GM12878 (cell line): ENCODE data around the gene GRIN2D. TPM values are rescaled to one million over a fixed set of nuclear protein-coding genes. Genes with fewer than 3 reads are reported as not detected.
A peak's percentile ranks its signal among the peaks of the same experiment; 100 is the strongest.

Source experiments
- ATAC-seq: fragments of 200-7000 bp; cut with Tn5 transposase; 3 replicates; pipeline ENCODE4 v1.9.1; 2020; ENCODE audit warnings: mild to moderate bottlenecking, moderate library complexity
- BruUV-seq: library from RNA; stranded (reverse); fragments of 400-500 nt; replicated peaks from 2 replicates; lab custom pipeline; 2021; lab: Mats Ljungman, UMichigan
- CTCF ChIA-PET: fragments of 300-600 bp; sonication (Branson Sonifier 250); formaldehyde crosslinking; extraction: SDS; loops from one replicate; lab custom pipeline; 2021; ENCODE audit warnings: inconsistent platforms; lab: Yijun Ruan, JAX
- POLR2A ChIA-PET: fragments of 350-600 bp; formaldehyde crosslinking; extraction: SDS; loops from one replicate; lab custom pipeline; 2021; ENCODE audit warnings: inconsistent platforms; lab: Charles Lee
- RAD21 ChIA-PET: fragments of 300-600 bp; sonication (Branson Sonifier 250); formaldehyde crosslinking; loops from one replicate; lab custom pipeline; 2023; ENCODE audit warnings: antibody characterized with exemption; ENCODE audit not compliant: unreplicated experiment; lab: Charles Lee
- SMC1A ChIA-PET: fragments of 300-600 bp; sonication (Branson Sonifier 250); formaldehyde crosslinking; loops from one replicate; lab custom pipeline; 2023; ENCODE audit not compliant: unreplicated experiment, uncharacterized antibody; lab: Charles Lee
- DNase-seq: peaks from one replicate; pipeline ENCODE4 v3.0.0-alpha.2; 2011; ENCODE audit warnings: low read depth, low spot score
- FAIRE-seq: peaks from 3 replicates; lab custom pipeline; 2011; peaks lifted over from hg19 to GRCh38; lab: Jason Lieb, UNC
- H2AFZ ChIP-seq: 2 replicates; pipeline ENCODE4 v1.6.0; 2011; ENCODE audit warnings: low read depth, low read length, control low read depth; ENCODE audit not compliant: control insufficient read depth
- H3K27ac ChIP-seq: 2 replicates; pipeline ENCODE4 v1.5.1; 2011; ENCODE audit warnings: control low read depth; ENCODE audit not compliant: control insufficient read depth, insufficient read depth
- H3K27me3 ChIP-seq, 2 experiments: replicated peaks in 1 of 2; 2 replicates each; pipeline versions ENCODE4 v1.6.0 to v1.6.1; 2011; ENCODE audit warnings: low read length in 1 of 2; ENCODE audit not compliant: control insufficient read depth in 2 of 2, insufficient read depth in 2 of 2
- H3K36me3 ChIP-seq, 2 experiments: 2 replicates each; pipeline ENCODE4 v1.5.1; 2011; ENCODE audit warnings: low read length in 1 of 2; ENCODE audit not compliant: control insufficient read depth in 2 of 2, insufficient read depth in 2 of 2
- H3K4me1 ChIP-seq: 2 replicates; pipeline ENCODE4 v1.6.1; 2011; ENCODE audit warnings: mild to moderate bottlenecking, low read length, moderate library complexity, mixed read lengths; ENCODE audit not compliant: control insufficient read depth, insufficient read depth
- H3K4me2 ChIP-seq: 2 replicates; pipeline ENCODE4 v1.6.0; 2011; ENCODE audit warnings: control low read depth; ENCODE audit not compliant: control insufficient read depth, insufficient read depth
- H3K4me3 ChIP-seq: fragments of 200-600 bp; sonication (generic); 2 replicates; pipeline ENCODE4 v1.5.1; 2016
- H3K79me2 ChIP-seq: 2 replicates; pipeline ENCODE4 v1.6.0; 2011; ENCODE audit warnings: low read length; ENCODE audit not compliant: control insufficient read depth, insufficient read depth
- H3K9ac ChIP-seq: 2 replicates; pipeline ENCODE4 v1.8.0; 2011; ENCODE audit warnings: low read length, control low read depth, mixed read lengths; ENCODE audit not compliant: control insufficient read depth, insufficient read depth
- H3K9me3 ChIP-seq: replicated peaks from 3 replicates; pipeline ENCODE4 v1.5.1; 2011; ENCODE audit warnings: mild to moderate bottlenecking, low read length; ENCODE audit not compliant: control insufficient read depth, insufficient read depth
- H4K20me1 ChIP-seq: 2 replicates; pipeline ENCODE4 v1.6.0; 2011; ENCODE audit not compliant: control insufficient read depth, insufficient read depth
- CBX3 ChIP-seq: fragments of 200-600 bp; sonication (generic); IDR thresholded peaks from 2 replicates; pipeline ENCODE4 v1.6.1; 2016; ENCODE audit warnings: low read depth, borderline replicate concordance
- CREB1 ChIP-seq: IDR thresholded peaks from 2 replicates; pipeline ENCODE4 v1.6.1; 2012; ENCODE audit warnings: low read depth, mild to moderate bottlenecking, inconsistent platforms
- ESRRA ChIP-seq: IDR thresholded peaks from 2 replicates; pipeline ENCODE4 v1.6.1; 2012; ENCODE audit warnings: mild to moderate bottlenecking, low read length, improper control_type of control experiment
- HCFC1 ChIP-seq: fragments of 150-350 bp; IDR thresholded peaks from 2 replicates; pipeline ENCODE4 v1.6.1; 2014; ENCODE audit warnings: low read length
- IKZF1 ChIP-seq: fragments of 450-650 bp; conservative IDR thresholded peaks from 2 replicates; pipeline ENCODE4 v1.6.1; 2017; ENCODE audit warnings: antibody characterized with exemption, mild to moderate bottlenecking
- RFX5 ChIP-seq: IDR thresholded peaks from 2 replicates; pipeline ENCODE4 v1.6.1; 2011; ENCODE audit warnings: low read depth, low read length, improper control_type of control experiment
- ZNF274 ChIP-seq: IDR thresholded peaks from one replicate; pipeline ENCODE4 v1.8.0; 2011; ENCODE audit not compliant: insufficient read length, insufficient read depth
- WGBS: methylation state at CpG from one replicate; pipeline ENCODE4 v1.1.6; 2016; ENCODE audit warnings: low lambda C conversion rate; ENCODE audit not compliant: insufficient replicate concordance, insufficient coverage; ENCODE audit errors: missing lambda C conversion rate; 5-methylcytosine and 5-hydroxymethylcytosine counted together
- in situ Hi-C: fragments of 300-500 bp; cut with MboI; formaldehyde crosslinking; loops from 9 replicates; pipeline ENCODE4 v1.14.3; 2018; ENCODE audit warnings: mixed read lengths
- intact Hi-C: fragments of 100-400 bp; cut with micrococcal nuclease; formaldehyde crosslinking; loops from one replicate; pipeline ENCODE4 v1.14.2; 2022; ENCODE audit not compliant: unreplicated experiment
- polyA plus RNA-seq, 11 experiments: library from polyadenylated mRNA; depleted of rRNA in 4 of 11; unstranded in 6 of 11; stranded (reverse) in 5 of 11; fragments of >200 nt; fragmentation: Nextera tagmentation in 4 of 11; fragmentation: Illumina TruSeq in 1 of 11; extraction: Ambion mirVana in 4 of 11; extraction: Trizol in 1 of 11; gene quantifications; 1 replicate in 1 of 11; 2 replicates in 10 of 11; pipeline versions ENCODE4 v1.2.1 to v1.2.3, GENCODE V29; 2011 to 2016; ENCODE audit warnings: inconsistent platforms in 2 of 11, missing spikeins in 2 of 11, low read depth in 1 of 11
- total RNA-seq, 4 experiments: library from RNA; depleted of rRNA in 3 of 4; stranded (reverse); fragments of >200 nt in 3 of 4; fragmentation: Illumina TruSeq in 1 of 4; extraction: Trizol in 1 of 4; gene quantifications; 2 replicates each; pipeline versions ENCODE4 v1.2.1 to v1.2.3, GENCODE V29; 2013 to 2021
- TF ChIP-seq, protein P1 (sequence below): IDR thresholded peaks from 2 replicates; pipeline ENCODE4 v1.6.1; 2011; ENCODE audit warnings: low read depth, mild to moderate bottlenecking, low read length, moderate library complexity, borderline replicate concordance; ENCODE audit errors: extremely low read depth

GRIN2D gene
- total and polyA plus RNA-seq, 10 of the 15 experiments (the other 5 are each of a cell fraction or from before 2014, with no cell fraction given) = 0.03 to 0.38 (median 0.04) TPM; not detected in 3

DNA sequence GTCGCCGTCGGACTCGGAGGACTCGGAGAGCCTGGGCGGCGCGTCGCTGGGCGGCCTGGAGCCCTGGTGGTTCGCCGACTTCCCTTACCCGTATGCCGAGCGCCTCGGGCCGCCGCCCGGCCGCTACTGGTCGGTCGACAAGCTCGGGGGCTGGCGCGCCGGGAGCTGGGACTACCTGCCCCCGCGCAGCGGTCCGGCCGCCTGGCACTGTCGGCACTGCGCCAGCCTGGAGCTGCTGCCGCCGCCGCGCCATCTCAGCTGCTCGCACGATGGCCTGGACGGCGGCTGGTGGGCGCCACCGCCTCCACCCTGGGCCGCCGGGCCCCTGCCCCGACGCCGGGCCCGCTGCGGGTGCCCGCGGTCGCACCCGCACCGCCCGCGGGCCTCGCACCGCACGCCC, 49.8 kb downstream of the GRIN2D start:
- Histone ChIP-seq H3K79me2 (peaks cover 15% of the 10 kb centered on the region), H3K9ac (no peak overlapping the region), H3K36me3 (0 out of 4 replicates have a peak, but pooled peaks cover 0 to under 1% of the 10 kb centered on the region in 2 experiments), H3K4me3 (no peak overlapping the region)
- intact Hi-C loops = no loop called here
- DNase-seq = no peak
- TF ChIP-seq HCFC1 (no peak), ESRRA (no peak), ZNF274 (no peak), CREB1 (no peak), CBX3 (no peak), RFX5 (no peak), IKZF1 (0 out of 2 replicates have a peak, but pooled peaks have one; percentile 11)
- TF ChIP-seq, protein P1, sequence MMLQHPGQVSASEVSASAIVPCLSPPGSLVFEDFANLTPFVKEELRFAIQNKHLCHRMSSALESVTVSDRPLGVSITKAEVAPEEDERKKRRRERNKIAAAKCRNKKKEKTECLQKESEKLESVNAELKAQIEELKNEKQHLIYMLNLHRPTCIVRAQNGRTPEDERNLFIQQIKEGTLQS = no peak
- TF ChIP-seq, all 136 proteins: peak for 1
- in situ Hi-C loops = no loop called here
- no peak for ATAC-seq
- ChIA-PET RAD21 (no interaction called here), CTCF (no interaction called here), POLR2A (interaction anchor here (1.0 kb wide), 1 partner anchor 24 kb away, joined by 3 read pairs; no protein-coding TSS in a partner anchor), SMC1A (no interaction called here)
- peaks cover 0 to 1% of the 10 kb centered on the region in 2 experiments; a peak in 1 of 4 replicates for H3K27me3 ChIP-seq
- no peaks in the 10 kb centered on the region for H3K9me3 ChIP-seq
- H2AFZ ChIP-seq = no peak overlapping the region
- WGBS = 73% methylated on average over 22 of the region's 60 CpGs
- H4K20me1 ChIP-seq = no peaks in the 10 kb centered on the region
- peaks cover 25% of the 10 kb centered on the region for H3K4me1 ChIP-seq
- BruUV-seq = no TSS peak
- no peak for FAIRE-seq
- no peak overlapping the region for H3K4me2 ChIP-seq
- no peak overlapping the region for H3K27ac ChIP-seq

Other genes with a start within 250 kb of the GRIN2D start
Only the 7 nearest of the 18 such genes appear.
- 97.5 and 99.1 TPM in 2 replicates for gene EMP3, start 68.1 kb upstream of the GRIN2D start, total RNA-seq (2014; rRNA removed)
- 126 and 137 TPM in 2 replicates for gene EMP3, start 68.1 kb upstream of the GRIN2D start, total RNA-seq (2014; rRNA removed; fragmentation: Illumina TruSeq; extraction: Trizol)
- 145 and 147 TPM in 2 replicates for gene EMP3, start 68.1 kb upstream of the GRIN2D start, total RNA-seq (2021)
- 68.8 and 128 TPM in 2 replicates for gene EMP3, start 68.1 kb upstream of the GRIN2D start, polyA plus RNA-seq (2011; rRNA removed)
- 139 and 149 TPM in 2 replicates for gene EMP3, start 68.1 kb upstream of the GRIN2D start, polyA plus RNA-seq (2014; fragmentation: Illumina TruSeq; extraction: Trizol)
- 10 to 100 TPM; 53.2 to 73.6 TPM for gene EMP3, start 68.1 kb upstream of the GRIN2D start, polyA plus RNA-seq (2014; fragmentation: Nextera tagmentation; extraction: Ambion mirVana)
- 224 and 261 TPM in 2 replicates for gene EMP3, start 68.1 kb upstream of the GRIN2D start, polyA plus RNA-seq (2014; rRNA removed)
- 100 to 1,000 TPM; 184 to 200 TPM for gene EMP3, start 68.1 kb upstream of the GRIN2D start, polyA plus RNA-seq (2016; fragmentation: Nextera tagmentation; extraction: Ambion mirVana)
- gene TMEM143, start 29.7 kb upstream of the GRIN2D start, total RNA-seq (2014; rRNA removed) = 9.2 and 9.3 TPM in 2 replicates
- 3.1 and 4.7 TPM in 2 replicates for gene TMEM143, start 29.7 kb upstream of the GRIN2D start, total RNA-seq (2014; rRNA removed; fragmentation: Illumina TruSeq; extraction: Trizol)
- 15.6 and 17.2 TPM in 2 replicates for gene TMEM143, start 29.7 kb upstream of the GRIN2D start, total RNA-seq (2021)
- gene TMEM143, start 29.7 kb upstream of the GRIN2D start, polyA plus RNA-seq (2011; rRNA removed) = 6.4 and 11.0 TPM in 2 replicates
- 3.3 and 7.0 TPM in 2 replicates for gene TMEM143, start 29.7 kb upstream of the GRIN2D start, polyA plus RNA-seq (2014; fragmentation: Illumina TruSeq; extraction: Trizol)
- 1 to 10 TPM; 1.5 to 2.4 TPM for gene TMEM143, start 29.7 kb upstream of the GRIN2D start, polyA plus RNA-seq (2014; fragmentation: Nextera tagmentation; extraction: Ambion mirVana)
- 14.0 and 16.1 TPM in 2 replicates for gene TMEM143, start 29.7 kb upstream of the GRIN2D start, polyA plus RNA-seq (2014; rRNA removed)
- gene TMEM143, start 29.7 kb upstream of the GRIN2D start, polyA plus RNA-seq (2016; fragmentation: Nextera tagmentation; extraction: Ambion mirVana) = 10 to 100 TPM; 19.3 to 19.5 TPM
- gene SYNGR4, start 29.3 kb upstream of the GRIN2D start, total RNA-seq (2014; rRNA removed) = not detected in 2 replicates
- 0.18 TPM in 1 of 2 replicates, not detected in the other for gene SYNGR4, start 29.3 kb upstream of the GRIN2D start, total RNA-seq (2014; rRNA removed; fragmentation: Illumina TruSeq; extraction: Trizol)
- gene SYNGR4, start 29.3 kb upstream of the GRIN2D start, total RNA-seq (2021) = 0.21 and 0.35 TPM in 2 replicates
- gene SYNGR4, start 29.3 kb upstream of the GRIN2D start, polyA plus RNA-seq (2011; rRNA removed) = 0.14 TPM in 1 of 2 replicates, not detected in the other
- not detected in 2 replicates for gene SYNGR4, start 29.3 kb upstream of the GRIN2D start, polyA plus RNA-seq (2014; fragmentation: Illumina TruSeq; extraction: Trizol)
- not detected for gene SYNGR4, start 29.3 kb upstream of the GRIN2D start, polyA plus RNA-seq (2014; fragmentation: Nextera tagmentation; extraction: Ambion mirVana)
- gene SYNGR4, start 29.3 kb upstream of the GRIN2D start, polyA plus RNA-seq (2014; rRNA removed) = 0.08 and 0.29 TPM in 2 replicates
- gene SYNGR4, start 29.3 kb upstream of the GRIN2D start, polyA plus RNA-seq (2016; fragmentation: Nextera tagmentation; extraction: Ambion mirVana) = under 1 TPM in 1 of 2 experiments, not detected in 1; 0.72 TPM
- 34.8 and 35.9 TPM in 2 replicates for gene KDELR1, start 2.1 kb upstream of the GRIN2D start, total RNA-seq (2014; rRNA removed)
- gene KDELR1, start 2.1 kb upstream of the GRIN2D start, total RNA-seq (2014; rRNA removed; fragmentation: Illumina TruSeq; extraction: Trizol) = 25.2 and 26.8 TPM in 2 replicates
- gene KDELR1, start 2.1 kb upstream of the GRIN2D start, total RNA-seq (2021) = 70.7 and 71.0 TPM in 2 replicates
- 24.5 and 52.5 TPM in 2 replicates for gene KDELR1, start 2.1 kb upstream of the GRIN2D start, polyA plus RNA-seq (2011; rRNA removed)
- gene KDELR1, start 2.1 kb upstream of the GRIN2D start, polyA plus RNA-seq (2014; fragmentation: Illumina TruSeq; extraction: Trizol) = 52.3 and 67.3 TPM in 2 replicates
- gene KDELR1, start 2.1 kb upstream of the GRIN2D start, polyA plus RNA-seq (2014; fragmentation: Nextera tagmentation; extraction: Ambion mirVana) = 10 to 100 TPM in 1 of 2 experiments, 1 to 10 TPM in 1; 2.3 to 13.2 TPM
- 38.0 and 44.6 TPM in 2 replicates for gene KDELR1, start 2.1 kb upstream of the GRIN2D start, polyA plus RNA-seq (2014; rRNA removed)
- 10 to 100 TPM; 54.3 to 59.1 TPM for gene KDELR1, start 2.1 kb upstream of the GRIN2D start, polyA plus RNA-seq (2016; fragmentation: Nextera tagmentation; extraction: Ambion mirVana)
- 26.5 and 30.6 TPM in 2 replicates for gene GRWD1, start 52.3 kb downstream of the GRIN2D start, total RNA-seq (2014; rRNA removed)
- gene GRWD1, start 52.3 kb downstream of the GRIN2D start, total RNA-seq (2014; rRNA removed; fragmentation: Illumina TruSeq; extraction: Trizol) = 22.4 and 30.9 TPM in 2 replicates
- 75.8 and 79.0 TPM in 2 replicates for gene GRWD1, start 52.3 kb downstream of the GRIN2D start, total RNA-seq (2021)
- gene GRWD1, start 52.3 kb downstream of the GRIN2D start, polyA plus RNA-seq (2011; rRNA removed) = 17.4 and 26.4 TPM in 2 replicates
- 9.2 and 14.0 TPM in 2 replicates for gene GRWD1, start 52.3 kb downstream of the GRIN2D start, polyA plus RNA-seq (2014; fragmentation: Illumina TruSeq; extraction: Trizol)
- gene GRWD1, start 52.3 kb downstream of the GRIN2D start, polyA plus RNA-seq (2014; fragmentation: Nextera tagmentation; extraction: Ambion mirVana) = 1 to 10 TPM; 1.4 to 3.0 TPM
- gene GRWD1, start 52.3 kb downstream of the GRIN2D start, polyA plus RNA-seq (2014; rRNA removed) = 44.6 and 46.5 TPM in 2 replicates
- 100 to 1,000 TPM; 103 TPM for gene GRWD1, start 52.3 kb downstream of the GRIN2D start, polyA plus RNA-seq (2016; fragmentation: Nextera tagmentation; extraction: Ambion mirVana)
- gene KCNJ14, start 61.9 kb downstream of the GRIN2D start, total RNA-seq (2014; rRNA removed) = 0.38 and 0.40 TPM in 2 replicates
- 0.41 and 0.45 TPM in 2 replicates for gene KCNJ14, start 61.9 kb downstream of the GRIN2D start, total RNA-seq (2014; rRNA removed; fragmentation: Illumina TruSeq; extraction: Trizol)
- gene KCNJ14, start 61.9 kb downstream of the GRIN2D start, total RNA-seq (2021) = 1.3 and 1.4 TPM in 2 replicates
- gene KCNJ14, start 61.9 kb downstream of the GRIN2D start, polyA plus RNA-seq (2011; rRNA removed) = 0.16 and 0.24 TPM in 2 replicates
- gene KCNJ14, start 61.9 kb downstream of the GRIN2D start, polyA plus RNA-seq (2014; fragmentation: Illumina TruSeq; extraction: Trizol) = 0.48 and 0.59 TPM in 2 replicates
- gene KCNJ14, start 61.9 kb downstream of the GRIN2D start, polyA plus RNA-seq (2014; fragmentation: Nextera tagmentation; extraction: Ambion mirVana) = under 1 TPM; 0.26 to 0.34 TPM
- 0.72 and 0.93 TPM in 2 replicates for gene KCNJ14, start 61.9 kb downstream of the GRIN2D start, polyA plus RNA-seq (2014; rRNA removed)
- under 1 TPM; 0.30 to 0.68 TPM for gene KCNJ14, start 61.9 kb downstream of the GRIN2D start, polyA plus RNA-seq (2016; fragmentation: Nextera tagmentation; extraction: Ambion mirVana)
- gene CYTH2, start 75.7 kb downstream of the GRIN2D start, total RNA-seq (2014; rRNA removed) = 18.5 and 24.6 TPM in 2 replicates
- gene CYTH2, start 75.7 kb downstream of the GRIN2D start, total RNA-seq (2014; rRNA removed; fragmentation: Illumina TruSeq; extraction: Trizol) = 11.0 and 13.9 TPM in 2 replicates
- 28.2 and 29.9 TPM in 2 replicates for gene CYTH2, start 75.7 kb downstream of the GRIN2D start, total RNA-seq (2021)
- gene CYTH2, start 75.7 kb downstream of the GRIN2D start, polyA plus RNA-seq (2011; rRNA removed) = 16.0 and 26.4 TPM in 2 replicates
- gene CYTH2, start 75.7 kb downstream of the GRIN2D start, polyA plus RNA-seq (2014; fragmentation: Illumina TruSeq; extraction: Trizol) = 8.6 and 18.8 TPM in 2 replicates
- gene CYTH2, start 75.7 kb downstream of the GRIN2D start, polyA plus RNA-seq (2014; fragmentation: Nextera tagmentation; extraction: Ambion mirVana) = 1 to 10 TPM; 1.3 to 1.6 TPM
- gene CYTH2, start 75.7 kb downstream of the GRIN2D start, polyA plus RNA-seq (2014; rRNA removed) = 26.6 and 28.7 TPM in 2 replicates
- gene CYTH2, start 75.7 kb downstream of the GRIN2D start, polyA plus RNA-seq (2016; fragmentation: Nextera tagmentation; extraction: Ambion mirVana) = 10 to 100 TPM; 25.6 to 31.9 TPM